Pancreas (tissue), 10 donors: ENCODE measurements around the gene CACNA2D2. TPM values are rescaled to one million over a fixed set of nuclear protein-coding genes. Genes with fewer than 3 reads are reported as not detected.

Source experiments
- ATAC-seq, 4 donors: fragments of 200-7000 bp; cut with Tn5 transposase; one replicate each; pipeline versions ENCODE4 v1.8.0 to v1.9.1; 2020; ENCODE audit warnings: mild to moderate bottlenecking in 4 of 4, moderate library complexity in 4 of 4
- DNase-seq, 6 donors: peaks; one replicate each; pipeline ENCODE4 v3.0.0-alpha.2; 2020
- FAIRE-seq: peaks from 2 replicates; lab custom pipeline; 2012; peaks lifted over from hg19 to GRCh38; lab: Jason Lieb, UNC
- H3K27ac ChIP-seq, 4 donors: fragments of 200-600 bp; sonication (generic); 1 replicate in 3 of 4; 2 replicates in 1 of 4; pipeline versions ENCODE4 v1.5.0 to v1.8.0; 2020
- H3K27me3 ChIP-seq, 4 donors: fragments of 200-600 bp; one replicate each; pipeline ENCODE4 v1.8.0; 2021
- H3K36me3 ChIP-seq, 3 donors: fragments of 200-600 bp; sonication (generic) in 1 of 3; one replicate each; pipeline versions ENCODE4 v1.5.0 to v1.8.0; 2020 to 2021
- H3K4me1 ChIP-seq, 3 donors: fragments of 200-600 bp; one replicate each; pipeline ENCODE4 v1.8.0; 2021
- H3K4me3 ChIP-seq, 4 donors: fragments of 200-600 bp; sonication (generic) in 2 of 4; one replicate each; pipeline versions ENCODE4 v1.5.0 to v1.8.0; 2020 to 2021
- H3K9me3 ChIP-seq, 4 donors: fragments of 200-600 bp; one replicate each; pipeline ENCODE4 v1.8.0; 2021
- CTCF ChIP-seq, 4 donors: fragments of 200-600 bp; sonication (generic) in 3 of 4; IDR thresholded peaks; one replicate each; pipeline versions ENCODE4 v1.5.0 to v1.8.0; 2021; ENCODE audit warnings: antibody characterized with exemption in 4 of 4
- WGBS, 2 donors: extraction: QIAGEN DNeasy Blood & Tissue Kit; methylation state at CpG; one replicate each; pipeline ENCODE4 v1.1.7; 2013; 5-methylcytosine and 5-hydroxymethylcytosine counted together
- intact Hi-C, 3 donors: fragments of 100-400 bp; cut with DNase I; formaldehyde crosslinking; loops; one replicate each; pipeline versions ENCODE4 v1.11.1 to v1.14.2; 2022
- polyA plus RNA-seq, 2 donors: library from polyadenylated mRNA; stranded (reverse); fragments of 200-250 nt; gene quantifications; one replicate each; pipeline ENCODE4 v1.2.3, GENCODE V29; 2013
- total RNA-seq, 6 donors: library from RNA; stranded (reverse); fragmentation: NEBNext Ultra II Directional in 4 of 6; extraction: Animal tissue kit (Norgen Biotek cat#: 25700) in 4 of 6; gene quantifications; one replicate each; pipeline versions ENCODE4 v1.2.1 to v1.2.4, GENCODE V29; 2021 to 2023
- donor health status: healthy with polysubstance abuse.
- donor health status: DM: no; HTN: no; CAD: no; lungs with moderate emphysema.
- donor health status: DM: no; HTN: no; CAD: no.
- donor health status: control.
- donor health status: control.
- donor health status: Bipolar disorder and iron deficiency.
- donor health status: DM: yes; HTN: yes; CAD: no.
- donor health status: DM: no; HTN: no; CAD: no.
- donor health status: DM: no; HTN: no; CAD: no.
- donor health status: DM: yes; HTN: yes; CAD: no.

The CACNA2D2 gene
- total and polyA plus RNA-seq, 8 donors: 1.1 to 19.5 (median 3.3) TPM

- H3K36me3 ChIP-seq: no peaks in the 10 kb centered on the region
- no peak for TF ChIP-seq CTCF (IDR thresholded peaks at IDR 0.05)
- intact Hi-C loops: no loop called here
- H3K9me3 ChIP-seq: no peaks in the 10 kb centered on the region
- FAIRE-seq (no peak), ATAC-seq (peak; percentile 14 to 58 (median 51)), DNase-seq (peak in 4 of 6 donors; percentile 41 to 58 (median 50))
- no peak overlapping the region for H3K4me3 ChIP-seq
- 43 to 58% methylated on average over 6 of the region's 6 CpGs for WGBS, 2 donors
- no peaks in the 10 kb centered on the region for H3K27me3 ChIP-seq
- peaks cover 14 to 30% (median 27%) of the 10 kb centered on the region in 3 donors for H3K4me1 ChIP-seq
- no peak overlapping the region for H3K27ac ChIP-seq
Measured at GRCh38 chr3:50389414-50389767, 114.0 kb downstream of the CACNA2D2 start.

GRCh38 chr3:50388720-50389413, 114.6 kb downstream of the CACNA2D2 start:
- no peak for TF ChIP-seq CTCF (IDR thresholded peaks at IDR 0.05)
- Histone ChIP-seq H3K27ac (peak overlapping the region in 1 of 4 donors; percentile 42), H3K4me3 (no peak overlapping the region), H3K36me3 (no peaks in the 10 kb centered on the region), H3K27me3 (no peaks in the 10 kb centered on the region), H3K4me1 (peaks cover 14 to 30% (median 27%) of the 10 kb centered on the region in 3 donors), H3K9me3 (no peaks in the 10 kb centered on the region)
- ATAC-seq: peak in 1 of 4 donors; percentile 2
- intact Hi-C loops: no loop called here
- no peak for DNase-seq
- no peak for FAIRE-seq
- 80 to 83% methylated on average over 22 of the region's 22 CpGs for WGBS, 2 donors

- Histone ChIP-seq H3K9me3 (no peaks in the 10 kb centered on the region), H3K27ac (peak overlapping the region in 1 of 4 donors; percentile 42), H3K4me1 (peaks cover 14 to 30% (median 27%) of the 10 kb centered on the region in 3 donors), H3K36me3 (no peaks in the 10 kb centered on the region), H3K27me3 (no peaks in the 10 kb centered on the region), H3K4me3 (no peak overlapping the region)
- ATAC-seq (peak; percentile 66 to 77 (median 72)), FAIRE-seq (no peak), DNase-seq (peak in 4 of 6 donors; percentile 37 to 72 (median 64))
- 47% methylated on average over 25 of the region's 25 CpGs for WGBS, 2 donors
- intact Hi-C loops: no loop called here
- peak; percentile 10 to 43 (median 19) for TF ChIP-seq CTCF (IDR thresholded peaks at IDR 0.05)
Measured at GRCh38 chr3:50388016-50388719, 115.3 kb downstream of the CACNA2D2 start.

GRCh38 chr3:50385754-50386153, 117.7 kb downstream of the CACNA2D2 start:
- Histone ChIP-seq H3K27me3 (no peaks in the 10 kb centered on the region), H3K27ac (no peak overlapping the region), H3K9me3 (no peaks in the 10 kb centered on the region), H3K36me3 (no peaks in the 10 kb centered on the region), H3K4me1 (peaks cover 11 to 25% (median 21%) of the 10 kb centered on the region in 3 donors), H3K4me3 (no peak overlapping the region)
- no peak for ATAC-seq
- 73 to 78% methylated on average over 13 of the region's 13 CpGs for WGBS, 2 donors
- intact Hi-C loops: no loop called here
- DNase-seq: no peak
- no peak for TF ChIP-seq CTCF (IDR thresholded peaks at IDR 0.05)
- no peak for FAIRE-seq
